GM18499 (cell line): ENCODE measurements around the gene CMIP.

Experiments
- ATAC-seq: cut with Tn5 transposase; IDR thresholded peaks from one replicate; pipeline ENCODE4 v1.9.1; 2021; ENCODE audit warnings: moderate number of reproducible peaks; ENCODE audit not compliant: insufficient read depth, unreplicated experiment

The CMIP gene

GRCh38 chr16:81701296-81701970 is 256.8 kb downstream of the CMIP start:
- no peak for ATAC-seq

- no peak for ATAC-seq
These were observed 257.9 kb downstream of the CMIP start for GRCh38 chr16:81702506-81702905.

GRCh38 chr16:81703177-81704155 is 258.9 kb downstream of the CMIP start:
- no peak for ATAC-seq

- no peak for ATAC-seq
These were observed 260.7 kb downstream of the CMIP start for GRCh38 chr16:81705261-81705660.

GRCh38 chr16:81706327-81707295 is 262.0 kb downstream of the CMIP start:
- ATAC-seq = no peak

GRCh38 chr16:81707411-81708265 is 263.0 kb downstream of the CMIP start:
- ATAC-seq = no peak

- no peak for ATAC-seq
These were observed 263.8 kb downstream of the CMIP start for GRCh38 chr16:81708266-81709015.

GRCh38 chr16:81709016-81709900 is 264.6 kb downstream of the CMIP start:
- no peak for ATAC-seq

GRCh38 chr16:81710044-81710443 is 265.4 kb downstream of the CMIP start:
- ATAC-seq = no peak

GRCh38 chr16:81710596-81710995 is 266.0 kb downstream of the CMIP start:
- no peak for ATAC-seq

GRCh38 chr16:81711657-81712319 is 267.2 kb downstream of the CMIP start:
- no peak for ATAC-seq

- no peak for ATAC-seq
These were observed 268.1 kb downstream of the CMIP start for GRCh38 chr16:81712681-81713080.

- ATAC-seq = no peak
These were observed 268.7 kb downstream of the CMIP start for GRCh38 chr16:81713295-81713772.

- no peak for ATAC-seq
These were observed 269.2 kb downstream of the CMIP start for GRCh38 chr16:81713796-81714195.

- ATAC-seq = no peak
These were observed 270.0 kb downstream of the CMIP start for GRCh38 chr16:81714583-81714982.

GRCh38 chr16:81715358-81716196 is 271.0 kb downstream of the CMIP start:
- ATAC-seq = peak; percentile 52
